Measurements from ENCODE around the gene ARL6IP6. TPM values are rescaled to one million over a fixed set of nuclear protein-coding genes. Genes with fewer than 3 reads are reported as not detected.

Gene ARL6IP6
- total and polyA plus RNA-seq, 2 of the 13 experiments (the other 11 are each of a cell fraction or from before 2014, with no cell fraction given): 45.0 to 65.9 TPM

- peak; percentile 61 for TF ChIP-seq ZNF646 (CRISPR knock-in tag; IDR thresholded peaks at IDR 0.05)
- TF ChIP-seq NR1H2 (CRISPR knock-in tag; IDR thresholded peaks at IDR 0.05; ENCODE audit: borderline replicate concordance, low read depth): peak; percentile 55; the same call in 1 of the 2 replicates
- peak; percentile 87; the same call in 1 of the 2 replicates for TF ChIP-seq ZMAT3 (CRISPR knock-in tag; conservative IDR thresholded peaks at IDR 0.05)
- peak; percentile 80 for TF ChIP-seq ZNF784 (CRISPR knock-in tag; IDR thresholded peaks at IDR 0.05; ENCODE audit: borderline replicate concordance)
- TF ChIP-seq MAX (IDR thresholded peaks at IDR 0.05): peak; percentile 78
- peak; percentile 95 for TF ChIP-seq TFDP2 (CRISPR knock-in tag; IDR thresholded peaks at IDR 0.05)
- TF ChIP-seq XRCC5 (optimal IDR thresholded peaks at IDR 0.05; ENCODE audit: low read length): no peak
- peak; percentile 97 for TF ChIP-seq HDAC1 (CRISPR knock-in tag; IDR thresholded peaks at IDR 0.05)
- TF ChIP-seq ZNF605 (CRISPR knock-in tag; IDR thresholded peaks at IDR 0.05): peak; percentile 91
- peak; percentile 83 for TF ChIP-seq ZNF687 (CRISPR knock-in tag; IDR thresholded peaks at IDR 0.05)
- TF ChIP-seq ZNF512B (CRISPR knock-in tag; IDR thresholded peaks at IDR 0.05; ENCODE audit: borderline replicate concordance): peak; percentile 73; the same call in 1 of the 2 replicates
These were observed at the start of gene ARL6IP6 (continued) for GRCh38 chr2:152718076-152718908.
